Body of pancreas (tissue), 4 donors: ENCODE data around the gene KHDC1L. TPM values are rescaled to one million over a fixed set of nuclear protein-coding genes. Genes with fewer than 3 reads are reported as not detected.
"Not testable (repeated sequence)": the region's sequence is repeated elsewhere in the genome, so short reads cannot be mapped to it uniquely, and the experiment has no call there.

Experiments
- ATAC-seq: fragments of 150-250 bp; one replicate; pipeline ENCODE4 v1.9.1; 2016
- DNase-seq, 4 donors: peaks; one replicate each; pipeline ENCODE4 v3.0.0-alpha.2; 2019
- H3K27ac ChIP-seq, 4 donors: fragments of 200-600 bp; sonication (generic); 1 replicate in 3 of 4; 2 replicates in 1 of 4; pipeline versions ENCODE4 v1.5.1 to v1.6.1; 2016 to 2019; ENCODE audit warnings: mild to moderate bottlenecking in 1 of 4, mixed read lengths in 1 of 4, moderate library complexity in 1 of 4
- H3K27me3 ChIP-seq, 2 donors: fragments of 200-600 bp; sonication (generic); one replicate each; pipeline ENCODE4 v1.6.0; 2016; ENCODE audit warnings: mild to moderate bottlenecking in 1 of 2
- H3K36me3 ChIP-seq, 2 donors: fragments of 200-600 bp; sonication (generic); replicated peaks in 1 of 2; 2 replicates each; pipeline ENCODE4 v1.5.1; 2016; ENCODE audit warnings: low read depth in 2 of 2; ENCODE audit not compliant: insufficient read depth in 1 of 2
- H3K4me1 ChIP-seq: fragments of 200-600 bp; sonication (generic); one replicate; pipeline ENCODE4 v1.6.0; 2016
- H3K4me3 ChIP-seq, 2 donors: fragments of 200-600 bp; sonication (generic); 1 replicate in 1 of 2; 2 replicates in 1 of 2; pipeline ENCODE4 v1.5.1; 2016 to 2019
- H3K9me3 ChIP-seq, 3 donors: fragments of 200-600 bp; sonication (generic); 1 replicate in 2 of 3; 2 replicates in 1 of 3; pipeline ENCODE4 v1.5.1; 2016
- POLR2A ChIP-seq, 3 donors: fragments of 450-650 bp; IDR thresholded peaks; one replicate each; pipeline ENCODE4 v1.6.1; 2016; ENCODE audit warnings: antibody characterized with exemption in 3 of 3, mild to moderate bottlenecking in 2 of 3
- WGBS, 2 donors: methylation state at CpG; one replicate each; pipeline ENCODE4 v1.1.5; 2017; 5-methylcytosine and 5-hydroxymethylcytosine counted together
- intact Hi-C: fragments of 100-400 bp; cut with DNase I; formaldehyde crosslinking; loops from one replicate; pipeline ENCODE4 v1.15.1; 2023
- total RNA-seq, 2 donors: library from RNA; depleted of rRNA; stranded (reverse); fragments of >200 nt; gene quantifications; one replicate each; pipeline ENCODE4 v1.1.0, GENCODE V29; 2016
- TF ChIP-seq, protein P1 (sequence below), 7 experiments: fragments of 450-650 bp in 4 of 7; fragments of 200-600 bp in 3 of 7; sonication (generic) in 3 of 7; IDR thresholded peaks; one replicate each; pipeline ENCODE4 v1.5.1; 2016 to 2019; ENCODE audit warnings: antibody characterized with exemption in 7 of 7

KHDC1L gene
- total RNA-seq, 2 donors from 2014 or later, result not detected

- 1 to 2% methylated on average over 17 to 47 of the region's 63 CpGs for WGBS, 2 donors
- Histone ChIP-seq H3K27me3 (no peaks in the 10 kb centered on the region), H3K27ac (peak within 1 kb of the TSS in 3 of 4 donors; percentile 12 to 25 (median 24)), H3K36me3 (no peaks in the 10 kb centered on the region), H3K4me1 (peaks cover 11% of the 10 kb centered on the region), H3K9me3 (no peaks in the 10 kb centered on the region), H3K4me3 (peak within 1 kb of the TSS; percentile 10 to 32)
- peak; percentile 6 to 25 (median 15) for TF ChIP-seq POLR2A (IDR thresholded peaks at IDR 0.05)
- TF ChIP-seq, protein P1, sequence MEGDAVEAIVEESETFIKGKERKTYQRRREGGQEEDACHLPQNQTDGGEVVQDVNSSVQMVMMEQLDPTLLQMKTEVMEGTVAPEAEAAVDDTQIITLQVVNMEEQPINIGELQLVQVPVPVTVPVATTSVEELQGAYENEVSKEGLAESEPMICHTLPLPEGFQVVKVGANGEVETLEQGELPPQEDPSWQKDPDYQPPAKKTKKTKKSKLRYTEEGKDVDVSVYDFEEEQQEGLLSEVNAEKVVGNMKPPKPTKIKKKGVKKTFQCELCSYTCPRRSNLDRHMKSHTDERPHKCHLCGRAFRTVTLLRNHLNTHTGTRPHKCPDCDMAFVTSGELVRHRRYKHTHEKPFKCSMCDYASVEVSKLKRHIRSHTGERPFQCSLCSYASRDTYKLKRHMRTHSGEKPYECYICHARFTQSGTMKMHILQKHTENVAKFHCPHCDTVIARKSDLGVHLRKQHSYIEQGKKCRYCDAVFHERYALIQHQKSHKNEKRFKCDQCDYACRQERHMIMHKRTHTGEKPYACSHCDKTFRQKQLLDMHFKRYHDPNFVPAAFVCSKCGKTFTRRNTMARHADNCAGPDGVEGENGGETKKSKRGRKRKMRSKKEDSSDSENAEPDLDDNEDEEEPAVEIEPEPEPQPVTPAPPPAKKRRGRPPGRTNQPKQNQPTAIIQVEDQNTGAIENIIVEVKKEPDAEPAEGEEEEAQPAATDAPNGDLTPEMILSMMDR (IDR thresholded peaks at IDR 0.05), result no peak
- peak; percentile 34 to 59 (median 42) for DNase-seq
- ATAC-seq, result peak; percentile 82
- intact Hi-C loops, result no loop called here
Observed at GRCh38 chr6:73262671-73263569, 37.6 kb upstream of the KHDC1L start, which contains the start of gene KHDC1. KHDC1 (minus strand) TSS chr6:73263196; CDS start chr6:73242517, 20,679 bp downstream.

GRCh38 chr6:73258721-73259120, 33.4 kb upstream of the KHDC1L start:
- no peaks in the 10 kb centered on the region for H3K27me3 ChIP-seq
- DNase-seq, result no peak
- no peak overlapping the region for H3K27ac ChIP-seq
- ATAC-seq, result no peak
- WGBS, 2 donors, result 92 to 100% methylated on average over 1 of the region's 1 CpG
- no peak for TF ChIP-seq POLR2A (IDR thresholded peaks at IDR 0.05)
- TF ChIP-seq, protein P1 (IDR thresholded peaks at IDR 0.05), result no peak
- no peaks in the 10 kb centered on the region for H3K36me3 ChIP-seq
- peaks cover 8% of the 10 kb centered on the region for H3K4me1 ChIP-seq
- intact Hi-C loops, result no loop called here
- H3K9me3 ChIP-seq, result no peaks in the 10 kb centered on the region
- no peak overlapping the region for H3K4me3 ChIP-seq

DNA sequence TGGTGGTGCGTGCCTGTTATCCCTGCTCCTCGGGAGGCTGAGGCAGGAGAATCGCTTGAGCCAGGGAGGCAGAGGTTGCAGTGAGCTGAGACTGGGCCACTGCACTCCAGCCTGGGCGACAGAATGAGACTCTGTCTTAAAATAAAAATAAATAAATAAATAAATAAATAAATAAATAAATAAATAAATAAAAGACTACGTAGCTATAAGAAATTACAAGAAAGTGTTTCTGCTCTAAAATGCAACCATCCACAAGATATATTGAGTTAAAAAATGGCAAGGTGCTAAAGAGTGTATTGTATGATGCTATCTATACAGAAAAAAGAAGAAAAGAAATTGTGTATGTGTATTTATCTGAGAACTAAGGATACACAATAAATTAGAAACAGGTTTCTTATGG, 29.0 kb upstream of the KHDC1L start:
- H3K4me1 ChIP-seq, DNase-seq, H3K27me3 ChIP-seq, ATAC-seq, H3K36me3 ChIP-seq, H3K9me3 ChIP-seq, intact Hi-C loops, H3K4me3 ChIP-seq, H3K27ac ChIP-seq: not testable (repeated sequence)
- 91 to 95% methylated on average over 5 of the region's 5 CpGs for WGBS, 2 donors

DNA sequence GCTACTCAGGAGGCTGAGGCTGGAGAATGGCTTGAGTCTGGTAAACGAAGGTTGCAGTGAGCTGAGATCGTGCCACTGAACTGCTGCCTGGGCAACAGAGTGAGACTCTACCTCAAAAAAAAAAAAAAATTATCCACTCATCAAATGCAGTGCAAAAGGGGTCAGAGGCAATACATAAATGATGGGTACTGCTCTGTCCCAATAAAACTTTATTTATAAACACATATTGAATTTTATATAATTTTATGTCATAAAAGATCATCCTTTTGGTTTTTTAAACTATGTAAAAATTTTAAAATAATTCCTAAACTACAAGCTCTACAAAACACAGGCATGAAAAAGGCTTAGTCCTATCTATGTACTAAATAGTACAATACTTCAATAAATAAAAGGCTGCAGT, 27.4 kb upstream of the KHDC1L start:
- ATAC-seq (no peak), DNase-seq (no peak)
- Histone ChIP-seq H3K9me3 (no peaks in the 10 kb centered on the region), H3K36me3 (no peaks in the 10 kb centered on the region), H3K27ac (no peak overlapping the region), H3K4me1 (no peaks in the 10 kb centered on the region), H3K4me3 (no peak overlapping the region), H3K27me3 (no peaks in the 10 kb centered on the region)
- TF ChIP-seq, protein P1 (IDR thresholded peaks at IDR 0.05), result no peak
- no peak for TF ChIP-seq POLR2A (IDR thresholded peaks at IDR 0.05)
- WGBS, 2 donors, result 81 to 95% methylated on average over 2 of the region's 2 CpGs
- intact Hi-C loops, result no loop called here

- Histone ChIP-seq H3K4me3 (no peak overlapping the region), H3K27ac (no peak overlapping the region), H3K9me3 (no peaks in the 10 kb centered on the region), H3K27me3 (peaks cover 0 to 3% of the 10 kb centered on the region in 2 donors), H3K36me3 (no peaks in the 10 kb centered on the region), H3K4me1 (no peaks in the 10 kb centered on the region)
- intact Hi-C loops, result no loop called here
- DNase-seq (no peak), ATAC-seq (no peak)
- TF ChIP-seq, protein P1 (IDR thresholded peaks at IDR 0.05), result no peak
- no peak for TF ChIP-seq POLR2A (IDR thresholded peaks at IDR 0.05)
Observed at GRCh38 chr6:73250016-73250415, 24.7 kb upstream of the KHDC1L start.
